ENCODE measurements around the gene FHAD1.

FHAD1 gene

DNA sequence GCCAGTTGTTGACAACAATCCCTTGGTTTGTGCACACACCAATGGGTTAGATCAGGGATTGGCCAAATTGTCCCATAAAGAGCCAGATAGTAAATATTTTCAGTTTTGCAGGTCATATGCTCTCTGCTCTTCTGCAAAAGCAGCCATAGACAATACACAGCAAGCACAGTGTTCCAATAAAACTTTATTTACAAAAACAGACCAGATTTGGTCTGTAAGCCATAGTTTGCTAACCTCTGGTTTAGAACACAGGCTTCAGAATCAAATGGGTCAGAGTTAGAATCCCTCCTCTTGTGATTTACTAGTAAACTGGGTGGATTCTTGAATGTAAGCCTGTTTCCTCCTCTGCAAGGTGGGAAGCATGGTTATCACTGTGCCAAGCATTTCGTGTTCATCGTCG is 97.4 kb downstream of the FHAD1 start:
- intact Hi-C loops (cut with micrococcal nuclease) = loop anchor here (5.0 kb wide), 1 partner anchor 73 kb away; no protein-coding TSS in a partner anchor

DNA sequence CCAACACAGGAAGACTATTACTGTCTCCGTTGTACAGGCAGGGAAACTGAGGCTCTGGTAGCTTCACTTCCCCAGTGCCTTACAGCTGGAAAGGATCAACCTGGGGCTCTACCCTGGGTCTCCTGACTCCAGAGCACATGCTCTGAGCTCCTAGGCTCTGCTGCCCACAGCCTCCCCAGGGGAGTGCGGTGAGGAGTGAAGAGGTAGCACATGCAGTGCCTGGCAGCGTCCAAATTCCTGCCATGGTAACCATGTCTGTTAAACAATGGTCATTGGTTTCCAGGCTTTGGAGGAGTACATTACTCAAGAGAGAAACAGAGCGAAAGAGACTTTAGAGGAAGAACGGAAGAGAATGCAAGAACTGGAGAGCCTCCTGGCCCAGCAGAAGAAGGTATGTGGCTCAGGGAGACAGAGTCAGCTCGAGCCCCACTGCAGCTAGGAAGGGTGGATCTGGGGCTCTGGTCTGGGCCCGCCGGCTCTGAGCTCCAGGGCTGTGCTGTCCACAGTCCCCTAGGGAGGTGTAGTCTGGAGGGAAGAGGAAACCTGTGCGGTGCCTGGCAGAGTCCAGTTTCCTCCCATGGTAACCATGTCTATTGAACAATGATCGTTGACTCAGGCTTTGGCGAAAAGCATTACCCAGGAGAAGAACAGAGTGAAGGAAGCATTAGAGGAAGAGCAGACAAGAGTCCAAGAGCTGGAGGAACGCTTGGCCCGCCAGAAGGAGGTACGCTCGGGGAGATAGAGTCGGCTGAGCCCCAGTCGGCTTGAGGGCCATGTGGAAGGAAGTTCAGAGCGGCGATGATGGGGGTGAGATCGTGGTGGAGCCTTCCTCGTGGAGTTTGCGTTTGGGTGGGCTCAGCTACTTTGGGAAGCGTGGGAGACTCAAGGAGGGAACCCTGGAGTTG is 98.0 kb downstream of the FHAD1 start:
- Mint-ChIP-seq H3K36me3 (ENCODE audit: low read depth) (no peaks in the 10 kb centered on the region), H3K9me3 (no peaks in the 10 kb centered on the region), H3K27me3 (peaks cover 4% of the 10 kb centered on the region), H3K4me3 (peak overlapping the region; percentile 44), H3K27ac (peak overlapping the region; percentile 93), H3K4me1 (ENCODE audit: low read depth) (peaks cover 84% of the 10 kb centered on the region)
- intact Hi-C loops (cut with micrococcal nuclease) = loop anchor here (5.0 kb wide), 1 partner anchor 72 kb away; no protein-coding TSS in a partner anchor

More for the DNA sequence above, 97.4 kb downstream of the FHAD1 start:
- Mint-ChIP-seq H3K36me3 (ENCODE audit: low read depth) (no peaks in the 10 kb centered on the region), H3K4me1 (ENCODE audit: low read depth) (peaks cover 81% of the 10 kb centered on the region), H3K4me3 (no peak overlapping the region), H3K27ac (peak overlapping the region; percentile 93), H3K27me3 (peaks cover 3% of the 10 kb centered on the region), H3K9me3 (no peaks in the 10 kb centered on the region)

DNA sequence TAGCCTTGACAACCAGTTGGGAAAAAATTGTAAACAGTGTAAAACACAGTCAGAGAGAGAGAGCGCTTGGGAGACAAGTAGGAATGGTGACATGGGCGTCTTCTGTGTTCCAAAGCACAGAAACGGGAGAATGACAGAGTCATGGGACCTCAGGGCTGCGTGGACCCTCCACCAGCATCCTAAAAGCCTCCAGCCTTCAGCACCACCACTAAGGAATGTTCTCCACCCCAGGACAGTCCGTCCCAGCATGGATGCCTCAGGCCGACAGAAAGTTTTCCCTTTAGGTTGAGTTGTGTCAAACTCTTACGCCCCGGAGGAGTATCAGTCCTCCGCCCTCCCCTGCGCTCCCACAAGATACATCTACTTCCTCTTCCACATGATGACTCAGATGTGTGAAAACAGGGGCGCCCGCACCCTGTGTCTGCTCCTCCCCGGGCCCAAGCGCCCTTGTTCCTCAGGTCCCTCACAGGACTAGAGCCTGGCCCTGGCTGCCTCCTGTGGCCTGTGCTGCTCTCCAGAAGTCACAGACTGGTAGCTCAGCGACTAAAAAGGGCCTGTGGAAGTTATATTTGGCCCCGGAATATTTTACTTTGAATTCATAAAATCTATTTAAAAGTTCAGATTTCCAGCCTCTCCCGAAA is 98.8 kb downstream of the FHAD1 start:
- peaks cover 92% of the 10 kb centered on the region for H3K4me1 Mint-ChIP-seq (ENCODE audit: low read depth)
- intact Hi-C loops (cut with micrococcal nuclease) = loop anchor here (2.0 kb wide), 2 partner anchors 17 kb away; no protein-coding TSS in a partner anchor

DNA sequence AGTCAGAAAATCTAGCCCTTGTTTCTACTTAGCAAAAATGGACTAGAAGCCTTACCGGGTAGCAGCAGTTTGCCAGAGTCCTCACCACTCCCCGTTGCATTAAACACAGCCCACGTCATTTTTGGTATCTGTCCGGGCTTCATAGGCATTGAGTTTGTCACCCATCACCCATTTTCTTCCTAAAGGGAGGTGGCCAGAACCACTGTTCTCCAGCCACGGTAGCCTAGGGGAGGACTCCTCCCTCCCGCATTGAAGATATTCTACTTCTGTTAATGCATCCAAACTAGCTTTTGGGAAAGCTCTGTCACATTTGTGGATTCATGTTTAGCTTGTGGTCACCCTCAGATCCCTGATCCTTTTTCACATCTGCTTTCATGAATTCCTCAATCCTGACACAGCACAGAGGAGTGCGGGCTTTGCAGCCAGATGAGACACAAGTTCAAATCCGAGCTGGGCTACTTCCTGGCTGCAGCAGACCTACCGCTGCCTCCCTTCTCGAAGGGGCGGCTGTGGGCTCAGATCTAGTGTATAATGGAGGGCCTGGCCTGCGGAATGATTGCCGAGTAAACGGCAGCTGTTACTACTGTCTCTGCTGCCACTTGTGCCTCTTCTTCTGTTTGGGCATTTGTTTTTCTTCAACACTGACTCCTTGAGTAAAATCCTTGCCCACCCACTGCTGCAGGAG is 99.5 kb downstream of the FHAD1 start:
- peak overlapping the region; percentile 17 for H3K4me3 Mint-ChIP-seq
- intact Hi-C loops (cut with micrococcal nuclease) = loop anchor here (2.0 kb wide), 2 partner anchors 16 to 18 kb away; no protein-coding TSS in a partner anchor
- H3K4me1 Mint-ChIP-seq (ENCODE audit: low read depth) = peaks cover 87% of the 10 kb centered on the region
- H3K27me3 Mint-ChIP-seq = peaks cover 9% of the 10 kb centered on the region
- no peaks in the 10 kb centered on the region for H3K36me3 Mint-ChIP-seq (ENCODE audit: low read depth)
- no peaks in the 10 kb centered on the region for H3K9me3 Mint-ChIP-seq
- H3K27ac Mint-ChIP-seq = peak overlapping the region; percentile 93

More for the DNA sequence above, 98.8 kb downstream of the FHAD1 start:
- H3K27ac Mint-ChIP-seq = peak overlapping the region; percentile 93
- no peaks in the 10 kb centered on the region for H3K36me3 Mint-ChIP-seq (ENCODE audit: low read depth)
- peaks cover 9% of the 10 kb centered on the region for H3K27me3 Mint-ChIP-seq
- H3K9me3 Mint-ChIP-seq = no peaks in the 10 kb centered on the region
- peak overlapping the region; percentile 39 for H3K4me3 Mint-ChIP-seq

DNA sequence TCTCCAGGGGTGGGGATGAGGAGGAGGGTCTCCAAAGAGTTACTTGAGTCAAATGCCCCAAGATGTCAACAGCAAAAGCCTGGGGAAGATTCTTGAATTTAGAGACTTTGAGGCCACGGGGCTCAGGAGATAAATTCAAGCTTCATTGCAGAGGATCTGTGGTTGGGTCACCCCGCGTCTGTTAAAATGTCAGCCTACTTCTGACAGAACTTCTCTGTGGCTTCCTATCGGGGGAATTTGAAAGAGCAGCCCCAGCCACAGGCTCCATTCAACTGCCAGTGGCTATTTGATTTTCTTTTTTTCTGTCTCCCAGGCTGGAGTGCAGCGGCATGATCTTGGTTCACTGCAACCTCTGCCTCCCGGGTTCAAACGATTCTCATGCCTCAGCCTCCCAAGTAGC is 100.2 kb downstream of the FHAD1 start:
- intact Hi-C loops (cut with micrococcal nuclease) = loop anchor here (2.0 kb wide), 2 partner anchors 16 to 18 kb away; no protein-coding TSS in a partner anchor
- Mint-ChIP-seq H3K27me3 (peaks cover 9% of the 10 kb centered on the region), H3K27ac (peak overlapping the region; percentile 93), H3K4me1 (ENCODE audit: low read depth) (peaks cover 81% of the 10 kb centered on the region), H3K36me3 (ENCODE audit: low read depth) (no peaks in the 10 kb centered on the region), H3K9me3 (no peaks in the 10 kb centered on the region), H3K4me3 (no peak overlapping the region)

DNA sequence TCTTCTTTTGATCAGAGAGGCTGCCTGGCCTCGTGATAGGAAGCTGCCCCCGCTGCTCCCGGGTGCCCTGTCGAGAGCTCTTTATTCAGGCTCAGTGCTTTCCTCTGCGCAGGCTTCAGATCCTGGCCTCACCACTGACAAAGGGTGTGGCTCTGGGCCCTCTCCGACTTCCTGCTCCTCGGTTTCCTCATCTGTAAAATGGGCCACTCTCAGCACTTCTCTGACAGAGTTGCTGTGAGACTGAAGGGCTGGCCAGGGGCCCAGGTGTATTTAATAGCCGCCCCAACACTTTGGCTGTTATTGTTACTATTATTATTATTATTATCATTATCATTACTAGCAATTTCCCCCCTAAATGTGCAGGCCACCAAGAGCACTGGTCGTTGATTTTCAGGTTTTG is 101.6 kb downstream of the FHAD1 start:
- Mint-ChIP-seq H3K36me3 (ENCODE audit: low read depth) (no peaks in the 10 kb centered on the region), H3K4me3 (no peak overlapping the region), H3K27ac (peak overlapping the region; percentile 56), H3K27me3 (peaks cover 6% of the 10 kb centered on the region), H3K9me3 (no peaks in the 10 kb centered on the region), H3K4me1 (ENCODE audit: low read depth) (peaks cover 79% of the 10 kb centered on the region)
- intact Hi-C loops (cut with micrococcal nuclease) = no loop called here

DNA sequence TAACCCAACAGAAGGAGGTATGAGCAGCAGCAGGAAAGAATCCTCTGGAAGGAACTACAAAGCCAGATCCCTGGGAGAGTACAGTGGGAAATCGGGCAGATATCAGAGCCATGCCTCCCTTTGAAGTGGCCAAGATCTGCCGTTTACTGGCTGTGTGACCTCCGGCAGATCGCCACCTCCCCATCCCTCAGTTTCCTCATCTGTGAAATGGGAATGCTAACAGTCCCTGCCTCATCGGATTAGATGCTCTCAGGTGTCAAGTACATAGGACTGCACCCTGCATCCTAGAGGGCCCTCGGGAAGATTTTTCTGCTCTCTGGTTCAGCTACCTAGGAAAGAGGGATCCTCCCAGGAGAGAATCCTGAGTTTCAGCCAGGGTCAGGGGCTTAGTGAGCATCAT is 102.1 kb downstream of the FHAD1 start:
- Mint-ChIP-seq H3K36me3 (ENCODE audit: low read depth) (no peaks in the 10 kb centered on the region), H3K4me1 (ENCODE audit: low read depth) (peaks cover 74% of the 10 kb centered on the region), H3K27me3 (peaks cover 6% of the 10 kb centered on the region), H3K4me3 (no peak overlapping the region), H3K27ac (peak overlapping the region; percentile 56), H3K9me3 (no peaks in the 10 kb centered on the region)
- intact Hi-C loops (cut with micrococcal nuclease) = no loop called here

DNA sequence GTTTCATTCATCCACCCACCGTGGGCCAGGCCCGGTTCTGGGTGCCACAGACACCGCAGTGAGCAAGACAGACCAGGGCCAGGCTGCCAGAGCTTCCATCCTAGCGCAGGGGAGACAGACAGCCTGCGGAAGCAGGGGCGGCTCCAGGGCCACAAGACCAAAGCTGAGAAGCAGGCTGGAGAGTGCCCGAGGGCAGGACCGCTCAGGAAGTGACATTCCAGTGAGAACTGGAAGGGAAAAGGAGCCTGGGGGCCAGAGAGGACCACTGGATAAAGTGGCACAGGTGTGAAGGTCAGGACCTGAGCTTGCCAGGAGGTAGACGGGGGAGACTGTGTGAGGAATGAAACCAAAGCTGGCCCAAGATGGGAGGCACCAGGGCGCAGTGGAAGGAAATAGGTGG is 103.1 kb downstream of the FHAD1 start:
- H3K27me3 Mint-ChIP-seq = peaks cover 9% of the 10 kb centered on the region
- H3K9me3 Mint-ChIP-seq = no peaks in the 10 kb centered on the region
- peak overlapping the region; percentile 56 for H3K27ac Mint-ChIP-seq
- H3K36me3 Mint-ChIP-seq (ENCODE audit: low read depth) = no peaks in the 10 kb centered on the region
- no peak overlapping the region for H3K4me3 Mint-ChIP-seq
- intact Hi-C loops (cut with micrococcal nuclease) = no loop called here
- peaks cover 64% of the 10 kb centered on the region for H3K4me1 Mint-ChIP-seq (ENCODE audit: low read depth)

DNA sequence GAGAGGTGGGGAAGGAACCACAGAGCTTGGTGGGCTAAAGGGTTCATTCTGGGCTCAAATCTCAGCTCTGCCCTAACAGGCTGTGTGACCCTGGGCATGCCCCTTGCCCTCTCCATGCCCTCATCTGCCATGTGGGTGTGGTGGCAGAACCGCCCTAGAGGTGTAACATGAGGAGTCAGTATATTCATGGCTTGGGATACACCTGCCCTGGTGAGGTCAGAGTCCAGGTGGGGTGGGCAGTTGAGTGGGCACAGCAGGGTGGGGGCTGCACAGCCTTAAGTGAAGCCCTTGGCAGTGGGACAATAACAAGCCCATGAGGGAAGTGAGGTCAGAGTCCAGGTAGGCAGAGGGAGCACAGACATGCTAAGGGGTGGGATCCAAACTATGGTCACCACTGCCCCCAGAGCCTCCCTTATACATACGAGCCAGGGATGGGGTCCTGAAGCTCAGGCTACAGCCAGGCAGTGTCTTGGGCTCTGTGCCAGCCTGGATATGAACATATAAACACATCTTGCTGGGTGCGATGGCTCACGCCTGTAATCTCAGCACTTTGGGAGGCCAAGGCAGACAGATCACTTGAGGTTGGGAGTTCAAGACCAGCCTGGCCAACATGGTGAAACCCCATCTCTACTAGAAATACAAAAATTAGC is 103.7 kb downstream of the FHAD1 start:
- Mint-ChIP-seq H3K4me1 (ENCODE audit: low read depth) (peaks cover 58% of the 10 kb centered on the region), H3K4me3 (no peak overlapping the region), H3K27ac (peak overlapping the region; percentile 56), H3K27me3 (peaks cover 13% of the 10 kb centered on the region), H3K36me3 (ENCODE audit: low read depth) (no peaks in the 10 kb centered on the region), H3K9me3 (no peaks in the 10 kb centered on the region)
- intact Hi-C loops (cut with micrococcal nuclease) = no loop called here

DNA sequence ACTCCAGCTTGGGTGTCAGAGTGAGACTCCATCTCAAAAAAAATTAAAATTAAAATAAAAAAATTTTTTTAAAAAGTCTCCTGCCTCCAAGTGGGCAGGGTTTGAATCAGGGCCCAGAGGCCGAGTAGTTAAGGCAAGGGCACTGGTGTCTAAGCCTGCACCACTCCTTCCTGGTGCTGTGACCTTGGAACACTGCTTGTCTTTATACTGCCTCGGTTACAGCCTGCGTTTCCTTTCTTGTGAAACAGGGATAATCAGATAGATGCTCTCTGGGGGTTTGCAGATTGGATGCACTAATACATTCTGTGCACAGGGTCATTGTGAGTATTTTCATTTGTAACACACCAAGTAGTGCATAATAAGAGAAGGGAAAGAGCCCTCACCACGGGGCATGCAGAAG is 104.3 kb downstream of the FHAD1 start:
- H3K36me3 Mint-ChIP-seq (ENCODE audit: low read depth) = no peaks in the 10 kb centered on the region
- H3K27me3 Mint-ChIP-seq = peaks cover 13% of the 10 kb centered on the region
- no peaks in the 10 kb centered on the region for H3K9me3 Mint-ChIP-seq
- intact Hi-C loops (cut with micrococcal nuclease) = no loop called here
- H3K4me3 Mint-ChIP-seq = no peak overlapping the region
- peaks cover 52% of the 10 kb centered on the region for H3K4me1 Mint-ChIP-seq (ENCODE audit: low read depth)
- H3K27ac Mint-ChIP-seq = no peak overlapping the region

DNA sequence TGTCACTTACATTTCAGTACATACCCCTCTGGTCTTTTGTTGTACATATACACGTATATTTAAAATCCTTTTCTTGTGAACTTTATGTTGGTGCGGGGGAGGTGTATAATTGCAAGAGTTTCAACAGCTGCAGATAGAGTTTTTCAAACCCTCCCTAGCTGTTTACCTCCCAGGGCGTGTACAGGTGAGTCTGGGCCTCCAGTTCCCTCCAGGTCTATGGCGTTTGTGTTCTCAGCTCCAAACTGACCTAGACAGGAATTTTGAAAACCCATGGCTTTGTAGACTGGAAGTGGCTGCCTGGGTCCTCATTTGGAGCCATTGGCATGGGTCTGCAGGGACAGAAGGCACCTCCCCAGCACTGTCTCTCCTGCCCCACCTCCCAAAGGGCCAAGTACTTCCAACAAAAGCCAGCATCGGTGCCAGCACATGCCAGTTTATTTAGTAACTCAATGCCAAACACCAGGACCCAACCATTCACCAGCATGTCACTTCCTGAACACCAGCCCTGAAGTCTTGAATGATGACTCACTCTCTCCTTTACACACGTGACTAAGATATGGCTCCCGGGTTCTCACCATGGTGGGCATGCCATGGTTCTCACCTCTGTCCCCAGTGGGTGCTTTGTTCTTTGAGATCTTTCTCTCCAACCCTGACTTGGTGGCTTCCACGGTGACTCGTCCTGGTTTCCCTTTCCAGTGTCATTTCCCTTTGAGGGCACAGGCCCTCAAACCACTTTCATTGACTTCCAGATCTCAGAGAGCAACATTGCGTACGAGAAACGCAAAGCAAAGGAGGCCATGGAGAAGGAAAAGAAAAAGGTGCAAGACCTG is 105.3 kb downstream of the FHAD1 start:
- no peaks in the 10 kb centered on the region for H3K36me3 Mint-ChIP-seq (ENCODE audit: low read depth)
- intact Hi-C loops (cut with micrococcal nuclease) = no loop called here
- H3K27me3 Mint-ChIP-seq = peaks cover 15% of the 10 kb centered on the region
- no peaks in the 10 kb centered on the region for H3K9me3 Mint-ChIP-seq
- peaks cover 42% of the 10 kb centered on the region for H3K4me1 Mint-ChIP-seq (ENCODE audit: low read depth)
- peak overlapping the region; percentile 75 for H3K27ac Mint-ChIP-seq
- no peak overlapping the region for H3K4me3 Mint-ChIP-seq

DNA sequence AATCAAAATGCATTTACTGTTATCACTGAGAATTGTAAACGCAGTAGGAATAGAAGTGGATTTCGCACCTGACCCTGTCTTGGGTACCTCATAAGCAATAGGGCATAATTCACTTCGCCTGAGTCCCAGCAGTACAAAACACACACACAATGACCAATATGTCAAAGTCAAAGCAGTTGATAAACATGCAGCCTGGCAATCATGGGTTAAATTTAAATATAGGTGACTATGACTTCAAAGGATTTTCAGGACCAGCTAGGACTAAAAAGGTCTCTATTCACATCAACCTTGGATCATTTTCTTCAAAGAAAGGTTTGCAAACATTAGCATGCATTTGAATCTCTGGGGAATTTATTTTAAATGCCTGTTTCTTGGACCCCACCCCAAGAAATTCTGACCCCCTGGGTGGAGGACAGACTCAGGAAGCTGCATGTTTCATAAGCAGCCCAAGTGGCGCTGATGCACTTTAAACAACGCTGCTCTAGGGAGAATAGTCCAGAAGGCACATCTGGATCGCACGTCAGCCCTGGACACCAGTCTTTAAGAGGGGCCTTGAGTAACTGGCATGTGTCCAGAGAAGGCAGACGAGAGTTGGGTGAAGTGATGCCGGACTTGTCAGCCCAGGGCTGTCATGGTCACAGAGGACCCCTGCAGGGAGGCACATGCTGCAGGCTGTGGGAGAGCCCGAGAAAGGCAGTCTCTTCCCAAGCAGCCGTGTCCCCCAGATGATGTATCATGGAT is 107.0 kb downstream of the FHAD1 start:
- no peak overlapping the region for H3K4me3 Mint-ChIP-seq
- peaks cover 27% of the 10 kb centered on the region for H3K4me1 Mint-ChIP-seq (ENCODE audit: low read depth)
- peak overlapping the region; percentile 4 for H3K27ac Mint-ChIP-seq
- no peaks in the 10 kb centered on the region for H3K36me3 Mint-ChIP-seq (ENCODE audit: low read depth)
- intact Hi-C loops (cut with micrococcal nuclease) = no loop called here
- H3K9me3 Mint-ChIP-seq = no peaks in the 10 kb centered on the region
- peaks cover 30% of the 10 kb centered on the region for H3K27me3 Mint-ChIP-seq

Data from dendritic cell treated with granulocyte-macrophage colony-stimulating factor and Interleukin-4, amounts not matched to agents 40 ng/mL and 50 ng/mL, for 4 days (primary cell).